Natural killer cell (primary cell): ENCODE results near the gene MRI1. TPM values are rescaled to one million over a fixed set of nuclear protein-coding genes. Genes with fewer than 3 reads are reported as not detected.

Experiments used
- ATAC-seq, 3 donors: fragments of 150-1000 bp in 2 of 3; fragments of 200-7000 bp in 1 of 3; cut with Tn5 transposase; 1 replicate in 1 of 3; 2 replicates in 2 of 3; pipeline ENCODE4 v1.10.0; 2021; ENCODE audit warnings: mild to moderate bottlenecking in 2 of 3, moderate library complexity in 2 of 3
- DNase-seq, 2 donors: peaks; one replicate each; pipeline versions ENCODE4 v3.0.0 to v3.0.0-alpha.2; 2013 to 2021; ENCODE audit warnings: mixed read lengths in 1 of 2
- H3K27ac ChIP-seq: one replicate; pipeline ENCODE4 v1.5.1; 2013; ENCODE audit warnings: mild to moderate bottlenecking, low read length
- H3K27me3 ChIP-seq: one replicate; pipeline ENCODE4 v1.6.1; 2013; ENCODE audit warnings: low read length; ENCODE audit not compliant: control insufficient read depth, insufficient read depth
- H3K36me3 ChIP-seq: one replicate; pipeline ENCODE4 v1.6.1; 2013; ENCODE audit warnings: low read length; ENCODE audit not compliant: control insufficient read depth, insufficient read depth
- H3K4me1 ChIP-seq: one replicate; pipeline ENCODE4 v1.6.1; 2013; ENCODE audit warnings: low read length; ENCODE audit not compliant: control insufficient read depth, insufficient read depth
- H3K4me3 ChIP-seq: one replicate; pipeline ENCODE4 v1.5.1; 2013; ENCODE audit warnings: low read length
- H3K9me3 ChIP-seq: one replicate; pipeline ENCODE4 v1.6.1; 2013; ENCODE audit warnings: low read length; ENCODE audit not compliant: control insufficient read depth, insufficient read depth
- H3K27ac Mint-ChIP-seq, 2 donors: one replicate each; pipeline ENCODE4 v1.8.0; 2022; ENCODE audit warnings: mild to moderate bottlenecking in 2 of 2, mixed read lengths in 2 of 2, moderate library complexity in 1 of 2
- H3K27me3 Mint-ChIP-seq, 2 donors: one replicate each; pipeline ENCODE4 v1.8.0; 2022; ENCODE audit warnings: low read depth in 2 of 2, mixed read lengths in 2 of 2
- H3K36me3 Mint-ChIP-seq: one replicate; pipeline ENCODE4 v1.8.0; 2022; ENCODE audit warnings: mixed read lengths
- H3K4me1 Mint-ChIP-seq, 2 donors: one replicate each; pipeline ENCODE4 v1.8.0; 2022; ENCODE audit warnings: mixed read lengths in 2 of 2
- H3K4me3 Mint-ChIP-seq: one replicate; pipeline ENCODE4 v1.8.0; 2022; ENCODE audit warnings: mild to moderate bottlenecking, moderate library complexity, mixed read lengths
- H3K9me3 Mint-ChIP-seq, 2 donors: one replicate each; pipeline ENCODE4 v1.8.0; 2022; ENCODE audit warnings: mixed read lengths in 2 of 2
- CTCF ChIP-seq: fragments of 200-600 bp; IDR thresholded peaks from one replicate; pipeline ENCODE4 v1.8.0; 2022; ENCODE audit warnings: antibody characterized with exemption
- WGBS: methylation state at CpG from one replicate; pipeline ENCODE4 v1.1.7; 2013; ENCODE audit warnings: missing lambda C conversion rate; ENCODE audit not compliant: insufficient coverage; 5-methylcytosine and 5-hydroxymethylcytosine counted together
- intact Hi-C: fragments of 100-400 bp; cut with micrococcal nuclease; formaldehyde crosslinking; loops from one replicate; pipeline ENCODE4 v1.14.2; 2022
- total RNA-seq, 4 donors: library from RNA; stranded (reverse); fragments of 120-200 nt in 1 of 4; gene quantifications; one replicate each; pipeline versions ENCODE4 v1.2.3 to v1.2.4, GENCODE V29; 2013 to 2022

Gene MRI1
- total RNA-seq, 3 donors from 2014 or later (not counting 1 experiment from before 2014, with no cell fraction given) = 25.7 to 35.4 (median 26.7) TPM

- Mint-ChIP-seq H3K27me3 (no peaks in the 10 kb centered on the region), H3K4me3 (no peak overlapping the region), H3K36me3 (no peaks in the 10 kb centered on the region), H3K9me3 (no peaks in the 10 kb centered on the region), H3K4me1 (peaks cover 5 to 9% of the 10 kb centered on the region in 2 donors), H3K27ac (no peak overlapping the region)
- Histone ChIP-seq H3K27me3 (no peaks in the 10 kb centered on the region), H3K36me3 (peaks cover 2% of the 10 kb centered on the region), H3K27ac (no peak overlapping the region), H3K9me3 (no peaks in the 10 kb centered on the region), H3K4me1 (no peaks in the 10 kb centered on the region), H3K4me3 (no peak overlapping the region)
- no peak for TF ChIP-seq CTCF
- intact Hi-C loops = no loop called here
- 98% methylated on average over 2 of the region's 2 CpGs for WGBS
- DNase-seq (no peak), ATAC-seq (no peak)
Measured at GRCh38 chr19:13821292-13821691, 57.0 kb downstream of the MRI1 start.

- H3K4me3 Mint-ChIP-seq = no peak overlapping the region
- H3K9me3 Mint-ChIP-seq = no peaks in the 10 kb centered on the region
- Histone ChIP-seq H3K27me3 (no peaks in the 10 kb centered on the region), H3K9me3 (no peaks in the 10 kb centered on the region), H3K4me1 (no peaks in the 10 kb centered on the region), H3K4me3 (no peak overlapping the region), H3K36me3 (peaks cover 2% of the 10 kb centered on the region), H3K27ac (no peak overlapping the region)
- intact Hi-C loops = no loop called here
- no peak for ATAC-seq
- no peak for TF ChIP-seq CTCF
- peak overlapping the region in 1 of 2 donors; percentile 3 for H3K27ac Mint-ChIP-seq
- peaks cover 5 to 14% of the 10 kb centered on the region in 2 donors for H3K4me1 Mint-ChIP-seq
- H3K36me3 Mint-ChIP-seq = no peaks in the 10 kb centered on the region
- no peaks in the 10 kb centered on the region for H3K27me3 Mint-ChIP-seq
- DNase-seq = no peak
- 97% methylated on average over 8 of the region's 8 CpGs for WGBS
Measured at GRCh38 chr19:13823256-13823655, 58.9 kb downstream of the MRI1 start.

Other genes with a start within 250 kb of the MRI1 start
- gene C19orf53, start 9.9 kb downstream of the MRI1 start, total RNA-seq = 10 to 100 TPM; 52.2 to 56.6 (median 54.7) TPM
- 1 to 10 TPM; 5.8 to 5.9 (median 5.9) TPM for gene ZSWIM4, start 30.9 kb downstream of the MRI1 start, total RNA-seq
- 1 to 10 TPM; 2.6 to 6.3 (median 3.0) TPM for gene NANOS3, start 112.6 kb downstream of the MRI1 start, total RNA-seq
- 1 to 10 TPM; 3.8 to 7.7 (median 4.0) TPM for gene BRME1, start 141.6 kb downstream of the MRI1 start, total RNA-seq
- gene CC2D1A, start 141.7 kb downstream of the MRI1 start, total RNA-seq = 10 to 100 TPM; 42.8 to 49.3 (median 48.4) TPM
- gene PODNL1, start 173.9 kb downstream of the MRI1 start, total RNA-seq = under 1 TPM in 1 of 3 donors, not detected in 2; 0.61 TPM
- 100 to 1,000 TPM; 121 to 149 (median 124) TPM for gene DCAF15, start 188.0 kb downstream of the MRI1 start, total RNA-seq
- 10 to 100 TPM; 26.0 to 31.8 (median 30.5) TPM for gene RFX1, start 241.8 kb downstream of the MRI1 start, total RNA-seq